Fibroblast of villous mesenchyme (primary cell): ENCODE data around the gene ARHGEF38. TPM values are rescaled to one million over a fixed set of nuclear protein-coding genes. Genes with fewer than 3 reads are reported as not detected.

Experiments
- DNase-seq: peaks from one replicate; pipeline ENCODE4 v3.0.0-alpha.2; 2010; ENCODE audit warnings: low read depth
- H3K4me3 ChIP-seq: 2 replicates; pipeline ENCODE4 v1.5.1; 2011; ENCODE audit warnings: low read depth, mild to moderate bottlenecking, low read length
- CTCF ChIP-seq: IDR thresholded peaks from 2 replicates; pipeline ENCODE4 v1.5.1; 2012; ENCODE audit warnings: low read depth, mild to moderate bottlenecking, low read length; ENCODE audit not compliant: insufficient read depth
- total RNA-seq: library from RNA; depleted of rRNA; stranded (reverse); fragments of >200 nt; gene quantifications from 2 replicates; pipeline ENCODE4 v1.2.3, GENCODE V29; 2012

ARHGEF38 gene
- total RNA-seq, 1 donor, result not detected

- H3K4me3 ChIP-seq, result no peak overlapping the region
- no peak for TF ChIP-seq CTCF
- no peak for DNase-seq
These were observed 41.9 kb downstream of the ARHGEF38 start for GRCh38 chr4:105594099-105595010.

- no peak for DNase-seq
- no peak overlapping the region for H3K4me3 ChIP-seq
- no peak for TF ChIP-seq CTCF
These were observed 44.3 kb downstream of the ARHGEF38 start for GRCh38 chr4:105596684-105597083.

GRCh38 chr4:105598052-105598451 is 45.6 kb downstream of the ARHGEF38 start:
- DNase-seq, result no peak
- H3K4me3 ChIP-seq, result no peak overlapping the region
- no peak for TF ChIP-seq CTCF

- no peak for TF ChIP-seq CTCF
- no peak for DNase-seq
- H3K4me3 ChIP-seq, result no peak overlapping the region
These were observed 46.4 kb downstream of the ARHGEF38 start for GRCh38 chr4:105598787-105599186.

- no peak for DNase-seq
- no peak for TF ChIP-seq CTCF
- no peak overlapping the region for H3K4me3 ChIP-seq
These were observed 47.1 kb downstream of the ARHGEF38 start for GRCh38 chr4:105599482-105599881.

- TF ChIP-seq CTCF, result no peak
These were observed 47.7 kb downstream of the ARHGEF38 start for GRCh38 chr4:105599932-105600655.

More at GRCh38 chr4:105599932-105600655, 47.7 kb downstream of the ARHGEF38 start:
- H3K4me3 ChIP-seq, result no peak overlapping the region
- DNase-seq, result no peak
